Measurements from ENCODE around the gene CRYAA.

Gene CRYAA

DNA sequence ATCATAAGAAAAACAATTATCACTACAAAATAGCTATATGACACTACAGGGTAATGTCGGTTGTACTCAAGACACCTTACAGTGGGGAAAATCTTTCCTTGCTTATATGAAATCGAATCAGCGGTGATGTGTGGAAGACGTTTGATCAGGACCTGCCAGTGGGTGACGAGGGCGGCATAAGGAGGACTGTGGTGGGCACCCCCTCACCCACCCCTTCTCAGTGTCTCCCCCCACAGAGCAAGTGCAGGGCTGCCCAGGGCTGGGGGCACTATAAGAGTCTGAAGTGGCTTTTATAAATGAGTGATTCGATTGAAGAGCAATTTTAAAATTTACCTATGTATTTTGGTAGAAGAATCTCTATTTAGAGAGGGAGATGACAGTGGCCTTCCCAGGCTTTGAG is 35.8 kb downstream of the CRYAA start:
- DNase-seq: peak; percentile 20

DNA sequence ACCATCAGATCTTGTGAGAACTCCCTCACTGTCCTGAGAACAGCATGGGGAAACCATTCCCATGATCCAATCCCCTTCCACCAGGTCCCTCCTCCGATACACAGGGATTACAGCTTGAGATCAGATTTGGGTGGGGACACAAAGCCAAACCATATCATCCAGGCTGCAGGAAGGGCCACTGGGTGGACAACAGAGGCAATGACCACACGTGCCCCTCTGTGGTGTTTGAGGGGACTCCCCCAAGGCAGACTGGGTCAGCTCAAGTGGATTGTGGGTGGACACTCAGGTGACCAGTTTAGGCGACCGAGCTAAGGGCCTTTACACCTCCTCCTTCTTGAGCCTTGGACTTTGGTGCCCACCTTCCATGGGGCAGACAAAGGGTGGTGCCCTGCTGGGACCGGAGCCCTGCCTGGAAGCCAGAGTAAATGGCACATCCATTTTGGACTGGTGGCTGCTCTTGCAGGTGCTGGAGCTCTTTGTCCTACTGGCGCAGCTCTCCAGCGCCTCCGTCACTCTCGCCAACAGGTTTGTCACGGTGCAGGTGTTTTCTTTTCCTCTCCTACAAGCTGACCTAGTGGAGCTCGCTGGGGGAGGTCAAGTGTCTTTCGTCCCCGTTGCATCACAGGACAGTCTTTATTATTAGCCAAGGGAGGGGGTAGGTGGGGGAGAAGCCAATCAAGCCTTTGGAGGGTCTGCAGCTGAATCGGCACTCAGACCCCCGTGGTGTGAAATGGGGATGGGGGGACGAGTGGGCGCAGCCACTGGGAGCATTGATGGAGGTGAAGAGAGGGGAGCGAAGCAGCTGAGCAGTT is 37.6 kb downstream of the CRYAA start:
- peak; percentile 32 for DNase-seq

GRCh38 chr21:43207043-43207315 is 38.2 kb downstream of the CRYAA start:
- DNase-seq: no peak

DNA sequence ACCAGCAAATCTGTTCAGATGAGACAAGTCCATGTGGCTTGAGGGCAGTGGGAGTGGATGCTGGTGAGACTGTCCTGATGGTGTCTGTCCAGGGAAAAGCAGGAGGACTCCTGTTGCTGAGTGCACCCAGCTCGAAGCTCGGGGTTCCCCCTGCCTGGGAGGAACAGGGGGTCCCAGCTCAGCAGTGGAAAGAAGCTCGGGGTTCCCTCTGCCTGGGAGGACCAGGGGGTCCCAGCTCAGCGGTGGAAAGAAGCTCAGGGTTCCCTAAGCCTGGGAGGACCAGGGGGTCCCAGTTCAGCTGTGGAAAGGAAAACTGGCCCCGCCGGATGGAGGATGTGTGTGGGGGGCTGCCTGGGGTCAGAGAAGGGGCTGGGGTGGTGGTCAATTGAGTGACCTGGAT is 39.1 kb downstream of the CRYAA start:
- peak; percentile 17 for DNase-seq

DNA sequence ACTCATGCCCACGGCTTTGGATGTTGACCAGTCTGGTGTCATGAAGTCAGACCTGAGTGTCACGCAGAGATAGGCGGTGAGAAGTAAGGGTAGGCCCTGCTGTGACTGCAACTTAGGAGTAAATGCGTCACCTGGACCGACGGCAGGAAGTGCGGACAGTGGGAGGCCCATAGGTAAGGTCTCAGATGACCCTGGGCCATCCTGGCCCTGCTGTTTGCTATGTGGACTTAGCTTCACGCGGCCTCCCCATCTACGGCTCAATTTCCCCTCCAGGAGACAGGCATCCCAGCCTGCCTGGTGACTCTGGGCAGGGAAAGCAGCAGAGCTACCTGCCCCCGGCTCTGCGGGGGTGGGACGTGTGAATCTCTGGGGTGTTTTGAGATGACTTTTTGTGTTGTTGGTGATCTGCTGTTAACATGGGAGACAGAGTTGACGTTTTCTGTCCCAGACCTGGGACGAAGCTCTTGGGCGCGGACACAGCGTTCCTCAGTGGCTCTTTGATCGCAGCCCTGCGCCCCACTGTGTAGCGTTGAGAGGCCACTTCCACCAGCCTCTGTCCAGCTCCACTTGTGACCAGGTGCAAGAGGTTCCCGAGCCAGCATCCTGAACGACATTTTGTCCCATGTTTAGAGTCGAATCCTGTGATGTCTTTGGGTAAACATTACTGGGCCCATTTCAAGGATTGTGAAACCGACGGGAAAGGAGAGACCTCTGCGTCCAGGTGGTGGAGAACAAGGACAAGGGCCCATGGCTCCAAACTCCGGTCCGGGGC is 39.9 kb downstream of the CRYAA start:
- peak; percentile 33 for DNase-seq

DNA sequence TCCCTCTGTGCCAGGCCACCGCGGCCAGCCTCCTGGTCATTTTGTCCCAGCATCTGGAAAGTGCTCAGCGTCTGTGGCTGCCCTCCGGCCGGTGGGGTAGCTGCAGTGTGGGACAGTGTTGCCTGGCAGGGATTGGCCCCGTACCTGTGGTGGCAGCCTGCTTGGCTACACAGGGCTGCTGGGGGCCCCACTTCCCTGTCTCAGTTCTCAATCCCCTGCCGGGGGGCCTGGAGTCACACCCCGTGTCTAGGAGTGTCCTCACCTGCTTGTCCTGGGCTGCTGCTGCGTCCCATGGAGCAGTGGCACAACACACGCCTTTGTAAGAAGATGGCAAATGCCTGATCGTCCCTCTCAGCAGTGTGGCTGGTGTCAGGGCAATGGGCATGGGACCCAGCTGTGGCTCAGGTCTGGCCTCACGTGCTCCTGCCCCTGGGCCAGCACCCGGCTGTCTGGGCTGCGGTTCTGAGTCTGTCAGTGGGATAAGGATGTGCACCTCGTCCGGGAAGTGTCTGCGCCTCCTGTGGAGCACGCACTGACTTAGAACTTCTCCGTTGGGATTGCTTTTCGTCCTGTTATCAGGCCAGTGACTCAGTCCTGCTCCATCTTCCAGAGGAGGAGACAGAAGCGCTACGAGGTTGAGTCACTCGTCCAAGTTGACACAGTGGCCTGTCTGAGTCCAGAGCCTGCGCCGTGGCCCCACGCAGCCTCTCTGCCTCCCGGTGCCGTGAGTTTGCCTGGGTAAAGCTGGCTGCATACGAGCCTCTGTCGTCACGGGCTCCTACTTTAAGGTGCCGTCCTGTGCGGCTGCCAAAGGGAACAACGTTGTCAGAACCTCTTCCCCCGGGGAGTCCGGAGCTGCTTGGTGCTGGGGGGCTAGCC is 41.0 kb downstream of the CRYAA start:
- DNase-seq: peak; percentile 42

DNA sequence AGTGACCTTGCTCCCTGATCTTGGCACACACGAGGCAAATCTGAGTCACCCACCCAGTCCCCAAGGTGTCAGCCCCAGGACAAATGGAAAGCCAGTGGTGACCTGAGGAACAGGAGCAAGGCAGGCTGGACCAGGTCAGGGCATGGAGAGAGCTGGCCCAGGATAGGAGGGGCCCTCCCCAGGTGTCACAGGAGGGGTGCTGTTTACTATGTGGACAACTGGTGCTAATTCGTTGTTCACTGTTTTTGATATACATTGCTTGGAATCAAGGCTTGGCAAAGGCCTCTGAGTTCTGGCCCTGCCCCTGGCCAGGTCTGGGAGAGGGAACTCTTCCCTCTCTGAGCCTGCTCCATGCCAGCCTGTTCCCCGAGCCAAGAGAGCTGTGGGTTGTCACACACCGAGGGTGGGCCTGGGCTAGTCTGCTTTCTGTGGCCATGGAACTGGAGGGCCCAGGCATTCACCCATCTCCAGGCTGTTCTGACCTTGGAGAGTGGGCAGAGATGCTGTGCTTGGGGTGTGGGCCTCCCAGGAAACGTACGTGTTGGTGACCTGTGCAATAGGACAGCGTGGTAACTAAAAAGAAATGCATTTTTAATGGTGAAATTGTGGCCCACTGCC is 41.8 kb downstream of the CRYAA start:
- DNase-seq: peak; percentile 8

DNA sequence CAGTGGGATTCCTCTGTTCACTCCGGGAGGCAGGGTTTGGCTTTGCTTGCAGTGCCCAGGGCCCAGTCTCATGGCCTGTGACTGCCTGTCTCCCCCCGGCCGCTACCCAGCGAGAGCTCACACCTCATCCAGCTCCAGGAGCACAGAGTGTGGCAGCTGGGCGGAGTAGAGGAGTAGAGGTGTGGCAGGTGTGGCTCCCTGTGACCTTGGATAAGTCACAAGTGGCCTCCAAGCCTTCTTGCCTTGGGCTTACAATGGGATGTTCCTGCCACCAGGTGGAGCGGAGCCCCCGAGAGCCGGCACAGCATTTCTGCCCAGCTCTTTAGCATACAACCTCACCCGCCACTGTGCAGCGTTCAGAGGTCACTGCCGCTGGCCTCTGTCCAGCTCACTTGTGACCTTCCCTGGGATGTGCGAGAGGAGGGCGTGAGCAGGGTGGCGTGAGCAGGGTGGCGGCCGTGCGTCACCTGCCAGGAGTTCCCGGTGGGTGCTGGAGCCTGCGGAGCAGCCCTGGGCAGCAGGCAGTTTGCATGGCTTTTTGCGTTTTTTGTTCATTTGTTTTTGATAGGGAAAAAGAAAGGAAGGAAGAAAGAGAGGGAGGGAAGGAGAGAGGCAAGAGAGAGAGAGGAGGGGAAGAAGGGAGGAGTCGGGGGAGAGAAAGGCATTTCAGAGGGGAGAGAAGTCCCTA is 42.4 kb downstream of the CRYAA start:
- peak; percentile 50 for DNase-seq

GRCh38 chr21:43211760-43212115 is 42.9 kb downstream of the CRYAA start:
- peak; percentile 28 for DNase-seq
